Non-pigmented ciliary epithelial cell (primary cell): ENCODE measurements around the gene ANAPC10.
A peak's percentile ranks its signal among the peaks of the same experiment; 100 is the strongest.
"Not testable (repeated sequence)": the region's sequence is repeated elsewhere in the genome, so short reads cannot be mapped to it uniquely, and the experiment has no call there.

ENCODE experiments used
- DNase-seq: peaks from one replicate; pipeline ENCODE4 v3.0.0-alpha.2; 2010; ENCODE audit warnings: low read depth

The ANAPC10 gene

GRCh38 chr4:145071560-145071959 is 26.4 kb downstream of the ANAPC10 start:
- no peak for DNase-seq

GRCh38 chr4:145069361-145069760 is 28.6 kb downstream of the ANAPC10 start:
- DNase-seq, result no peak

GRCh38 chr4:145066063-145066501 is 31.9 kb downstream of the ANAPC10 start:
- DNase-seq, result no peak

GRCh38 chr4:145061318-145061920 is 36.6 kb downstream of the ANAPC10 start:
- DNase-seq, result no peak

- DNase-seq, result no peak
Measured at GRCh38 chr4:145058256-145058655, 39.7 kb downstream of the ANAPC10 start.

GRCh38 chr4:145056325-145057130 is 41.5 kb downstream of the ANAPC10 start:
- DNase-seq, result no peak

GRCh38 chr4:145055533-145056257 is 42.3 kb downstream of the ANAPC10 start:
- DNase-seq, result no peak

- no peak for DNase-seq
Measured at GRCh38 chr4:145049241-145049640, 48.8 kb downstream of the ANAPC10 start.

- no peak for DNase-seq
Measured at GRCh38 chr4:145048817-145049216, 49.2 kb downstream of the ANAPC10 start.

- DNase-seq, result peak; percentile 24
Measured at GRCh38 chr4:145047151-145047550, 50.8 kb downstream of the ANAPC10 start.

- no peak for DNase-seq
Measured at GRCh38 chr4:145045180-145045579, 52.8 kb downstream of the ANAPC10 start.

GRCh38 chr4:145044341-145044740 is 53.7 kb downstream of the ANAPC10 start:
- DNase-seq, result no peak

GRCh38 chr4:145043306-145043705 is 54.7 kb downstream of the ANAPC10 start:
- no peak for DNase-seq

- no peak for DNase-seq
Measured at GRCh38 chr4:145042601-145043285, 55.3 kb downstream of the ANAPC10 start.

- DNase-seq, result no peak
Measured at GRCh38 chr4:145041378-145041777, 56.6 kb downstream of the ANAPC10 start.

GRCh38 chr4:145035494-145036136 is 62.4 kb downstream of the ANAPC10 start:
- no peak for DNase-seq

GRCh38 chr4:145034727-145035211 is 63.2 kb downstream of the ANAPC10 start:
- peak; percentile 73 for DNase-seq

- no peak for DNase-seq
Measured at GRCh38 chr4:145019346-145019745, 78.7 kb downstream of the ANAPC10 start.

- no peak for DNase-seq
Measured at GRCh38 chr4:145014365-145014764, 83.6 kb downstream of the ANAPC10 start.

GRCh38 chr4:145012841-145013240 is 85.2 kb downstream of the ANAPC10 start:
- peak; percentile 17 for DNase-seq

GRCh38 chr4:145011636-145012035 is 86.4 kb downstream of the ANAPC10 start:
- DNase-seq, result no peak

GRCh38 chr4:145010315-145010714 is 87.7 kb downstream of the ANAPC10 start:
- not testable (repeated sequence) for DNase-seq
